ENCODE measurements around the gene SNAPIN. TPM values are rescaled to one million over a fixed set of nuclear protein-coding genes. Genes with fewer than 3 reads are reported as not detected.

SNAPIN gene
- total and polyA plus RNA-seq, 7 donors = 30.0 to 94.5 (median 51.2) TPM

Small RNAs within 50 kb of the gene (small RNA-seq; reads per million reads assigned to genes)
- gene MIR8083 (0 reads per million in 3 donors), gene RN7SL372P (0 reads per million in 3 donors)

Other genes starting within 250 kb of the SNAPIN start
- not detected for gene S100A7A, start 242.2 kb upstream of the SNAPIN start, total RNA-seq
- not detected for gene S100A7A, start 242.2 kb upstream of the SNAPIN start, polyA plus RNA-seq
- not detected for gene S100A7, start 198.1 kb upstream of the SNAPIN start, total RNA-seq
- not detected for gene S100A7, start 198.1 kb upstream of the SNAPIN start, polyA plus RNA-seq
- 1,000 to 10,000 TPM in 1 of 4 donors, 100 to 1,000 TPM in 3; 445 to 1,159 (median 590) TPM for gene S100A6, start 122.7 kb upstream of the SNAPIN start, total RNA-seq
- gene S100A6, start 122.7 kb upstream of the SNAPIN start, polyA plus RNA-seq = 1,000 to 10,000 TPM; 4,079 to 7,223 (median 4,178) TPM
- gene S100A5, start 117.8 kb upstream of the SNAPIN start, total RNA-seq = not detected
- not detected for gene S100A5, start 117.8 kb upstream of the SNAPIN start, polyA plus RNA-seq
- 100 to 1,000 TPM; 189 to 486 (median 288) TPM for gene S100A4, start 112.9 kb upstream of the SNAPIN start, total RNA-seq
- gene S100A4, start 112.9 kb upstream of the SNAPIN start, polyA plus RNA-seq = 100 to 1,000 TPM; 304 to 499 (median 336) TPM
- gene S100A3, start 109.4 kb upstream of the SNAPIN start, total RNA-seq = 1 to 10 TPM; 1.1 to 4.3 (median 2.2) TPM
- gene S100A3, start 109.4 kb upstream of the SNAPIN start, polyA plus RNA-seq = 1 to 10 TPM; 1.4 to 3.9 (median 3.6) TPM
- gene S100A2, start 92.9 kb upstream of the SNAPIN start, total RNA-seq = 1 to 10 TPM in 1 of 4 donors, under 1 TPM in 1, not detected in 2; 0.68 to 1.8 TPM
- 10 to 100 TPM in 1 of 3 donors, 1 to 10 TPM in 2; 1.8 to 16.2 (median 2.3) TPM for gene S100A2, start 92.9 kb upstream of the SNAPIN start, polyA plus RNA-seq
- 10 to 100 TPM; 35.6 to 49.9 (median 39.7) TPM for gene S100A16, start 45.6 kb upstream of the SNAPIN start, total RNA-seq
- gene S100A16, start 45.6 kb upstream of the SNAPIN start, polyA plus RNA-seq = 100 to 1,000 TPM; 332 to 492 (median 370) TPM
- gene S100A14, start 42.4 kb upstream of the SNAPIN start, total RNA-seq = 1 to 10 TPM in 1 of 4 donors, under 1 TPM in 1, not detected in 2; 0.82 to 1.8 TPM
- 1,000 to 10,000 TPM in 1 of 3 donors, 100 to 1,000 TPM in 2; 789 to 1,144 (median 825) TPM for gene S100A14, start 42.4 kb upstream of the SNAPIN start, polyA plus RNA-seq
- gene S100A13, start 31.2 kb upstream of the SNAPIN start, total RNA-seq = 100 to 1,000 TPM in 3 of 4 donors, 10 to 100 TPM in 1; 86.3 to 305 (median 278) TPM
- 100 to 1,000 TPM; 113 to 302 (median 126) TPM for gene S100A13, start 31.2 kb upstream of the SNAPIN start, polyA plus RNA-seq
- gene S100A1, start 30.3 kb upstream of the SNAPIN start, total RNA-seq = 10 to 100 TPM in 2 of 4 donors, 1 to 10 TPM in 2; 2.3 to 22.2 (median 10.9) TPM
- gene S100A1, start 30.3 kb upstream of the SNAPIN start, polyA plus RNA-seq = 1 to 10 TPM; 3.2 to 6.6 (median 4.4) TPM
- 10 to 100 TPM; 44.8 to 57.8 (median 50.2) TPM for gene CHTOP, start 24.6 kb upstream of the SNAPIN start, total RNA-seq
- 10 to 100 TPM; 35.4 to 65.4 (median 38.6) TPM for gene CHTOP, start 24.6 kb upstream of the SNAPIN start, polyA plus RNA-seq
- 10 to 100 TPM; 59.8 to 94.0 (median 79.7) TPM for gene ILF2, start 12.3 kb downstream of the SNAPIN start, total RNA-seq
- gene ILF2, start 12.3 kb downstream of the SNAPIN start, polyA plus RNA-seq = 100 to 1,000 TPM in 2 of 3 donors, 10 to 100 TPM in 1; 88.3 to 166 (median 132) TPM
- 10 to 100 TPM; 11.1 to 36.2 (median 31.0) TPM for gene NPR1, start 20.0 kb downstream of the SNAPIN start, total RNA-seq
- 1 to 10 TPM in 2 of 3 donors, under 1 TPM in 1; 0.23 to 7.6 (median 5.4) TPM for gene NPR1, start 20.0 kb downstream of the SNAPIN start, polyA plus RNA-seq
- gene INTS3, start 69.3 kb downstream of the SNAPIN start, total RNA-seq = 10 to 100 TPM; 31.4 to 53.7 (median 37.3) TPM
- 10 to 100 TPM in 1 of 3 donors, 1 to 10 TPM in 2; 5.4 to 30.8 (median 6.2) TPM for gene INTS3, start 69.3 kb downstream of the SNAPIN start, polyA plus RNA-seq
- 10 to 100 TPM; 19.7 to 45.7 (median 23.9) TPM for gene SLC27A3, start 116.7 kb downstream of the SNAPIN start, total RNA-seq
- 10 to 100 TPM in 2 of 3 donors, 1 to 10 TPM in 1; 1.6 to 23.4 (median 15.0) TPM for gene SLC27A3, start 116.7 kb downstream of the SNAPIN start, polyA plus RNA-seq

Data from sigmoid colon (tissue), 7 donors.